Peyer's patch (tissue), 4 donors: ENCODE data around the gene RPTOR.
"Not testable (repeated sequence)": the region's sequence is repeated elsewhere in the genome, so short reads cannot be mapped to it uniquely, and the experiment has no call there.

Experiments
- POLR2A ChIP-seq, 2 donors: fragments of 450-650 bp; IDR thresholded peaks; one replicate each; pipeline ENCODE4 v1.5.1; 2017; ENCODE audit warnings: antibody characterized with exemption in 2 of 2, mild to moderate bottlenecking in 2 of 2, moderate library complexity in 2 of 2
- TF ChIP-seq, protein P1 (sequence below), 6 experiments: fragments of 450-650 bp in 4 of 6; fragments of 200-600 bp in 2 of 6; sonication (generic) in 1 of 6; IDR thresholded peaks; one replicate each; pipeline ENCODE4 v1.5.1; 2017 to 2019; ENCODE audit warnings: antibody characterized with exemption in 6 of 6, mild to moderate bottlenecking in 3 of 6, moderate library complexity in 1 of 6

DNA sequence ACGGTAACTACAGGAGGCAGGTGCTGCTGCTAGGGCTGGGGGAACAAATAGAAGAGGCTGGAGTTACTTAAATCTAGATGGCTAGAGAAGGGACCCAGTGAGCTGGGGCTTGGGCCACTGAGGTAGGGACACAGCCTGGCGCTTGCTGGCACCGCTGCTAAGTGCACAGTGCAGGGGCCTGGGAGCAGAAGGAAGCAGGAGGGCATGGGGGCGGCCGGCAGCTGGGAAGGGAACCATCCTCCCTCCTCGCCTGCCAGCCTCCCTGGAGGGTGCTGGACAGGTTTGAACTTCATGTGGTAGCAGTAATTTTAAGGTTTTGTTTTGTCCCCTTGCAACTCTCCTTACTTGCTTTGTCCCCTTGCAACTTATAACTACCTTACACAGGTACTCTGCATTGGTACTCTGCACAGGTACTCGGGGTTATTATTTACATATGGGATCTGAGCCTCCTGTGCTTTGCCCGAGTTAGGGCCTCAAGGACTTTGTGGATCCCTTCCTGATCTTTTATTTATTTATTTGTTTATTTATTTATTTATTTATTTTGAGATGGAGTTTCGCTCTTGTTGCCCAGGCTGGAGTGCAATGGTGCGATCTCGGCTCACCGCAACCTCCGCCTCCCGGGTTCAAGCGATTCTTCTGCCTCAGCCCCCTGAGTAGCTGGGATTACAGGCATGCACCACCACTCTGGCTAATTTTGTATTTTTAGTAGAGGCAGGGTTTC, 34.2 kb downstream of the RPTOR start:
- not testable (repeated sequence) for TF ChIP-seq POLR2A (IDR thresholded peaks at IDR 0.05)
- TF ChIP-seq, protein P1, sequence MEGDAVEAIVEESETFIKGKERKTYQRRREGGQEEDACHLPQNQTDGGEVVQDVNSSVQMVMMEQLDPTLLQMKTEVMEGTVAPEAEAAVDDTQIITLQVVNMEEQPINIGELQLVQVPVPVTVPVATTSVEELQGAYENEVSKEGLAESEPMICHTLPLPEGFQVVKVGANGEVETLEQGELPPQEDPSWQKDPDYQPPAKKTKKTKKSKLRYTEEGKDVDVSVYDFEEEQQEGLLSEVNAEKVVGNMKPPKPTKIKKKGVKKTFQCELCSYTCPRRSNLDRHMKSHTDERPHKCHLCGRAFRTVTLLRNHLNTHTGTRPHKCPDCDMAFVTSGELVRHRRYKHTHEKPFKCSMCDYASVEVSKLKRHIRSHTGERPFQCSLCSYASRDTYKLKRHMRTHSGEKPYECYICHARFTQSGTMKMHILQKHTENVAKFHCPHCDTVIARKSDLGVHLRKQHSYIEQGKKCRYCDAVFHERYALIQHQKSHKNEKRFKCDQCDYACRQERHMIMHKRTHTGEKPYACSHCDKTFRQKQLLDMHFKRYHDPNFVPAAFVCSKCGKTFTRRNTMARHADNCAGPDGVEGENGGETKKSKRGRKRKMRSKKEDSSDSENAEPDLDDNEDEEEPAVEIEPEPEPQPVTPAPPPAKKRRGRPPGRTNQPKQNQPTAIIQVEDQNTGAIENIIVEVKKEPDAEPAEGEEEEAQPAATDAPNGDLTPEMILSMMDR (IDR thresholded peaks at IDR 0.05) = not testable (repeated sequence)
